Umbilical cord (tissue), 2 donors: Measurements from ENCODE around the gene GTPBP6. TPM values are rescaled to one million over a fixed set of nuclear protein-coding genes. Genes with fewer than 3 reads are reported as not detected.
A peak's percentile ranks its signal among the peaks of the same experiment; 100 is the strongest.
"Not testable (repeated sequence)": the region's sequence is repeated elsewhere in the genome, so short reads cannot be mapped to it uniquely, and the experiment has no call there.

Source experiments
- DNase-seq: peaks from one replicate; pipeline ENCODE4 v3.0.0-alpha.2; 2015; ENCODE audit warnings: low spot score
- total RNA-seq: library from RNA; depleted of rRNA; stranded (reverse); fragments of >200 nt; gene quantifications from one replicate; pipeline ENCODE4 v1.2.3, GENCODE V29; 2014; ENCODE audit warnings: low replicate concordance; ENCODE audit not compliant: insufficient read depth

The GTPBP6 gene
- total RNA-seq, 1 donor from 2014 or later, result 21.7 TPM

DNA sequence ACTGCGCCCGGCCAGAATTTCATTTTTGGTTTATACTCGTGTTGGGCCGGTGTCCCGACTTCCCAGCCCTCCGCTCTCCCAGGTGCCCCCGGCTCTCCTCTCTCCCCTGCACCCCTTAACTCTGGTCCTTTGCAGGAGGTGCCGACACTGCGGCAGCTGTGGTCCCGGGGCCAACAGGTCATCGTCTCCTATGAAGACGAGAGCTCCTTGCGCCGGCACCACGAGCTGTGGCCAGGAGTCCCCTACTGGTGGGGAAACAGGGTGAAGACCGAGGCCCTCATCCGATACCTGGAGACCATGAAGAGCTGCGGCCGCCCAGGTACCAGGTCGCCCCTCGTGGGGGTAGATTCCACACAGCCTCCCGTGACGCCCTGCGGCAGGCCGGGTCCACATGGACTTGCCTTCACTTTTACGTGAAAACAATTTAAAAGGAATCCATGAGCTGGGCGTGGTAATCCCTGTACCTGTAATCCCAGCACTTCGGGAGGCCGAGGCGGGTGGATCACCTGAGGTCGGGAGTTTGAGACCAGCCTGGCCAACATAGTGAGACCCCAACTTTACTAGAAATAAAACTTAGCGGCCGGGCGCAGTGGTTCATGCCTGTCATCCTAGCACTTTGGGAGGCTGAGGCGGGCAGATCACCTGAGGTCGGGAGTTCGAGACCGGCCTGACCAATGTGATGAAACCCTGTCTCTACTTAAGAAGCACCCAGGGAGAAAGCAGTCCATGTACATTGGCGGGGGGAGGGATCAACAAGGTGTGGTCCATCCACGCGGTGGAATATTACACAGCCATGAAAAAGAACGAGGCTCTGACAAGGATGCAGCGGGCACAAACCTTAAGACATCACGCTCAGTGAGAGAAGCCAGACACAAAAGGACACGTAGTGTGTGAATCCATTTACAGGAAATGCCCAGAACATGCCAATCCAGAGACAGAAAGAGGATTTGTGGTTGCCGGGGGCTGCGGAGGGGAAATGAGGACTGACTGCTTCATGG is 25.4 kb downstream of the GTPBP6 start:
- no peak for DNase-seq

DNA sequence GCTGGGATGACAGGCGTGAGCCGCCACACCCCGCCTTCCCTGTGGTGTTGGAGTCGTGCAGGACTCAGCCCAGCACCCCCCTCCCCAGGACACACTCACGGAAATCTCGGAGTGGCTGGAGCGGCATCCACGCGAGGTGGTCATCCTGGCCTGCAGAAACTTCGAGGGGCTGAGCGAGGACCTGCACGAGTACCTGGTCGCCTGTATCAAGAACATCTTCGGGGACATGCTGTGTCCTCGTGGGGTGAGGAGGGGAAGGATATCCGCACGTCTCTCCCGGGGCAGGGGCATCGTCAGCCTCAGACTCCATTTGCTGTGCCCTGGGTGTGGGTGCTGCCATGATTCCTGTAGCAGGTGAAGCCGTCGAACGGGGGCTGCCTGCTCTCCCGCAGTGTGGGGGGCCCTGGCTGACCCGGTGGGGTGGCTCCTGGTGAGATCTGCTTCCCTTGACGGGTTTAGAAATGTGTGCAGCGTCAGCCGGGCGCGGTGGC is 27.1 kb downstream of the GTPBP6 start:
- no peak for DNase-seq

- DNase-seq, result no peak
These were observed 28.0 kb downstream of the GTPBP6 start for GRCh38 chrX:290476-291166.

GRCh38 chrX:288561-288991 is 30.0 kb downstream of the GTPBP6 start:
- DNase-seq, result no peak

- DNase-seq, result no peak
These were observed 30.9 kb downstream of the GTPBP6 start for GRCh38 chrX:287670-288069.

DNA sequence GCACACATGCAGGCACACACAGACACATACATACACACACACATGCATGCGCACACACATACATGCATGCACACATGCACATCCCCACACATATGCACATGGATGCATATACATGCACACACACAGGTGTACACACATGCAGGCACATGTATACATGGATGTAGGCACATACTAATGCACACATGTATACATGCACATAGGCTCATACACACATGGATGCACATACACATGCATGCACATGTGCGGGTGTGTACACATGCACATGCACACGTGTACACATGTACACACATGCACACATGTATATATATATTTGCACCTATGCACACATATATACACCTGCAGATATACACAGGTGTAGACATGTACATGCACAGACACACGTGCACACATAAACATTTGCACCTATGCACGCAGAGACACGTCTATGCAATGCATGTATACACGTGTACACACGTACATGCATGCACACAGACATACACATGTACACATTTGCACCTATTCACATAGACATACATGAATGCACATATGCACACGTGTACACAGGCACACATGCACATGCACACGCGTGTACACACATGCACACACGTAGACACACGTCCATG is 33.4 kb downstream of the GTPBP6 start:
- DNase-seq, result no peak

DNA sequence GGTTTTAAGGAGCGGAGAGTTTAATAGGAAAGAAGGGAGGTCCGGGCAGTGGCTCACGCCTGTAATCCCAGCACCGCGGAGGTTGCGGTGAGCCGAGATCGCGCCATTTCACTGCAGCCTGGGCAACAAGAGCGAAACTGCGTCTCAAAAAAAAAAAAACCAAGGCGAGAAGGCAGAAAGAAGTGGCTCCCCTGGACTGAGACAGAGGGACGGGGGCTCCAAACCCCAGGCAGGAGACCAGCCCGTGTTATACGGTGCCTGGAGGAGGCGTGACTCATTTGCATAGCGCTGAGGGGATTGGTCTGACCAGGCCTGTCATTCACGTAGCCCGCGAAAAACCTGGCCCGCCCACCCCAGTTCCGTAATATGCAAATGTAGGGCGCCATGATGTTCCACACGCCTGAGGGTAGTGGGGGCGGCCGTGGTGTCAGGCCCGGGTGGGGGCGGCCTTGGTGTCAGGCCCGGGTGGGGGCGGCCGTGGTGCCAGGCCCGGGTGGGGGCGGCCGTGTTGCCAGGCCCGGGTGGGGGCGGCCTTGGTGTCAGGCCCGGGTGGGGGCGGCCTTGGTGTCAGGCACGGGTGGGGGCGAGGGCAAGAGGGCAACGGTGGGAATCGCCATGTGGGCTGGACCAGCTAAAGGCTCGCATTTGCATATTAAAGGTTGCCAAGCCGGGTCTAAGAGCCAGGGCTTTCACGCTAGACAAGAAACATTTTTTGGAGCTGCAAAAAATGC is 35.3 kb downstream of the GTPBP6 start:
- DNase-seq, result peak; percentile 94

- DNase-seq, result not testable (repeated sequence)
These were observed 36.5 kb downstream of the GTPBP6 start for GRCh38 chrX:282000-282681.

DNA sequence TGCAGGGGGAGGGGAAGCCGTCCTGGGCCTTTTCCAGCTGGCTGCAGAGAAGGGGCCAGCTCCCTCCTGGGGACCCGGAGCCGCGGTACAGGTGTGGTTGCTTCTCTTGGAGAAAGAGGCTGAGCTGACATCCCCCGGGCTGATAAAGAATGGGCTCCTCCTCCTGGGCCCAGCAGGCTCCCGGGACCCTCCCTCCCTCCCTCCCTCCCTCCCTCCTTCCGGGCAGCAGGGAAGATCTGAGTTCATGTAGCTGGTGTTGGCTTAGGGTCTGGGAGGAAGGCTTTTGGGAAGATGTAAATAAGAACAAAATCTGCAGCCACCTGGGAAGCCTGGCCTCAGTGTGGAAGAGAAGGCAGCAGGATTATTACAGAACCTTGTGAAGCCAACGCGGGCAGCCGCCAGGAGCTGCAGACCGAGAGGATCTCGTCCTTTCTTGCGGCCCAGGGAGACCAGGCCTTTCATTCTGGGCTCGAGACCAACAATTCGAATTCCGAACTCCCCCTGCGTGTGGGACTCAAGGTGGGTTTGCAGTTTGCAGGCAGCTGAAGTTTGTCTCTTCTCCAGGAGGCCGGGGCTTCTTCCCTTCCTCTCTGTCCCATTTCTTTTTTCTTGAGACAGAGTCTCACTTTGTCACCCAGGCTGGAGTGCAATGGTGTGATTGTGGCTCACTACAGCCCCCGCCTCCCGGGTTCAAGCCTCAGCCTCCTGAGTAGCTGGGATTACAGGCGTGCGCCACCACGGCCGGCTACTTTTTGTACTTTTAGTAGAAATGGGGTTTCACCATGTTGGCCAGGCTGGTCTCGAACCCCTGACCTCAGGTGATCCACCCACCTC is 37.2 kb downstream of the GTPBP6 start, which contains the start of gene PLCXD1:
TSS of gene PLCXD1 (plus strand) at position 216 of the 834 bp plus-strand sequence. CDS start 2,807 bp downstream, outside the sequence.
- DNase-seq, result peak; percentile 89

- not testable (repeated sequence) for DNase-seq
These were observed 37.9 kb downstream of the GTPBP6 start for GRCh38 chrX:280722-281121.

DNA sequence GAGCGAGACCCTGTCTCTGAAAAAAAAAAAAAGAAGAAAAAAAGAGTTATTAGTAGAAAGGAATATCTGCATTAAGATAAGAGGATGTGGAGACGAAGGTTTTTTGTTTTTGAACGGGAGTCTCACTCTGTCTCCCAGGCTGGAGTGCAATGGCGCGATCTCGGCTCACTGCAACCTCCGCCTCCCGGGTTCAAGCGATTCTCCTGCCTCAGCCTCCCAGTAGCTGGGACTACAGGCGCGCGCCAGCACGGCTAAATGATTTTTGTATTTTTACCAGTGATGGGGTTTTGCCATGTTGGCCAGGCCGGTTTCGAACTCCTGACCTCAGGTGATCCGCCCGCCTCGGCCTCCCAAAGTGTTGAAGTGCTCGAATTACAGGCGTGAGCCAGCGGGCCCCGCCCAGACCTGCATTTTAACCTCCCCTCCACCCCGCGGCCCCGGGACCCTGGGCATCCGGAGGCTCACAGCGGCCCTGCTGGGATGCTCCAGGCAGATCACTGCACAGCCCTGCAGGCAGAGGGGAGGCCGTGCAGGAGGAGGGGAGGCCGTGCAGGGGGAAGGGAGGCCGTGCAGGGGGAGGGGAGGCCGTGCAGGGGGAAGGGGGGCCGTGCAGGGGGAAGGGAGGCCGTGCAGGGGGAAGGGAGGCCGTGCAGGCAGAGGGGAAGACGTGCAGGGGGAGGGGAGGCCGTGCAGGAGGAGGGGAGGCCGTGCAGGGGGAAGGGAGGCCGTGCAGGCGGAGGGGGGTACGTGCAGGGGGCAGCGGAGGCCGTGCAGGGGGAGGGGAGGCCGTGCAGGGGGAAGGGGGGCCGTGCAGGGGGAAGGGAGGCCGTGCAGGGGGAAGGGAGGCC is 38.6 kb downstream of the GTPBP6 start:
- DNase-seq, result not testable (repeated sequence)

- peak; percentile 19 for DNase-seq
These were observed 41.9 kb downstream of the GTPBP6 start for GRCh38 chrX:276581-277201.

DNA sequence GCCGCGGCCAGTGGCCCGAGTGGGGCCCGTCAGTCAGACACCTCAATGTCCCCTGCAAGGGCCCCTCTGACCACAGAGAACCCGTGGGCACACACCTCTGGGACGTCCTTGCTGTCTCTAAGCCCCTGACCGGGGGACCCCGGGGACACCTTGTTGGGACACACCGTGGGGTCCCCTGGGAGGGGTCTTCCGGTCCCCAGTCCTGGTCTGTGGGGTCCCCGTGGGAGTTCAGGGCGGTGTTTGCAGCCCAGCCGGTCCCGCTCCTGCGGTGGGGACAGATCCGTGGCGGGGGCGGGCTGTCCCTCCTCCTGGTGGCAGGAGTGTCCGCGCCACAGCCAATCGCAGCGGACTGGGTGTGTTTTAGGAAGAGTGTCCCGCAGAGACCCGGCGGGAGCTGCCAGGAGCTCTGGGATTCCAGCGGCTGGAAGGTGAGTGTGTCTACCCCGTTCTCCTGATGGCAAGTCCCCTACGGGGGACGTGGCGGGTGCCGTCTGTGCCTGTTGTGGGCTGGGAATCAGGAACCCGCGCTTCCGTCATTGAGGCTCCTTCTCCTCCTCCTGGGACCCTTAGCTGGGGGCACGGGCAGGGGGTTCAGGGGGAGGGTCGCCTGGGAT is 42.5 kb downstream of the GTPBP6 start:
- DNase-seq, result peak; percentile 25

DNA sequence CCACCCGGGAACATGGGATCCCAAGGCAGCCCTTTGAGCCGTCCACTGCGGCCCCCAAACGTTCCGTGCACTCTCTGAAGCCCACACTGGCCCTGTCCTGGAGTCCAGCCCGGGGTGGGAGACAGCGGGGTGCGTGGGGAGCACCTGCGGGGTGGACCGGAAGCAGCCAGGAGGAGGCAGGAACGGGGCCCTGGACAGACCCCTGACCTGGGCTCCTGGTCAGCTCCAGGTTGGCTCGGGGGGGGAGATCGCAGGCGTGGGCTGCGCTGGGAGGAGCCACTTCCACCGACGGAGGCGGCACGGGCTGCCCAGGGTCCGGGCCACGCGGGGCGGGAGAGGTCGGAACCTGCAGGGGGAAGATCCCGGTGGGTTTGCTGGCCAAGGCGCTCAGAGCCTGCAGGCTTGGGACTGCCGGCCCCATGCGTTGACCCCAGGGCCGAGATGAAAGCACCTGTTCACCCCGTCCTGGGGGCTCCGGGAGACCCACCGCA is 43.1 kb downstream of the GTPBP6 start:
- no peak for DNase-seq

DNA sequence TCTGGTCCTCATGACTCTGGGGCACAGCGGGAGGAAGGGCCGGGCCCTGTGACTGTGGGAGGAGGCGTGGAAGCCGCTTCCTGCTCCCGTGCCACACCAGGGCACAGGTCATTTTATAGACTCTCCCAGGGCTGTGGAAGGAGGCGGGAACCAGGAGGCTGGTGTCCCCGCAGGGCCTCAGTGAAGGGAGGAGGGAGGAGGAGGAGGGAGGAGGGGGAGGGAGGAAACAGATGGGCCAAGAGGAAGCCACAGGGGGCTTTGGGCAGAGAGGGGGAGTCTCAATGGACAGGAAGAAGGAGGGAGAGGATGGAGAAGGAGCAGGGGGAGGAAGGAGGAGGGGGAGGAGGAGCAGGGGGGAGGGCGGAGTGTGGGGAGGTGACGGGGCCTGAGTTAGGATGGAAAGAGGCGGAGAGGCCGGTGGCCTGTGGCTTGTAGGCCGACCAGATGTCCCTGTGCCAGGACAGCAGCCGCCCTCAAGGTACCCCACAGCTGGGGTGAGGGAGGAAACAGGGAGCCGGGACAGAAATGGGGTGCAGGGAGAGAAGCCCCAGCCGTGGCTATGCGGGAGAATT is 43.6 kb downstream of the GTPBP6 start:
- no peak for DNase-seq

- DNase-seq, result no peak
These were observed 47.7 kb downstream of the GTPBP6 start for GRCh38 chrX:270848-271367.

DNA sequence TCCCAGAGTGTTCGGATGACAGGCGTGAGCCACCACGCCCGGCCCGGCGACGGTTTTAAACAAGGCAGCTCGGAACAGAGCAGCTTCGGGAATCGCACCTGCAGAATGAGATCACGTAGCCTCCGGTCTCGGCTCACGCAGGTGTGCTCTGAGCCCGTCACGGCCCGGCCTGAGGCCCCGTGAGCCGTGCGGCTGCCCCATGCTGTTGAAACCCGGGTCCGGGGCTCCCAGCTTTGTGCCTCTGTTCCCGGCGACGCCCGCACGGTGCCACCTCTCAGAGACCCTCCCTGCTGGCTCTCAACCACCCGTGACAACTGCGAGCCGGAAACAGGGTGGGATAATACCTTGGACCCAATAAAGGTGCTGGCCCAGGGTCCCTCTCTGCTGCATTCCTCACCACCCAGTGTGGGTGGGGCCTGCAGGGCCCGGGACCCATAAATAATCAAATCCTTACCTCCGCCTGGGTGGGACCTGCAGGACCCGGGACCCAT is 50.8 kb downstream of the GTPBP6 start:
- DNase-seq, result no peak
